CD4-positive, alpha-beta T cell treated with Interleukin-21 for 1 hour (primary cell): ENCODE results near the gene ROPN1L.
"Not testable (repeated sequence)": the region's sequence is repeated elsewhere in the genome, so short reads cannot be mapped to it uniquely, and the experiment has no call there.

Experiments used
- DNase-seq: peaks from one replicate; pipeline ENCODE4 v3.0.0-alpha.2; 2020

Gene ROPN1L

DNA sequence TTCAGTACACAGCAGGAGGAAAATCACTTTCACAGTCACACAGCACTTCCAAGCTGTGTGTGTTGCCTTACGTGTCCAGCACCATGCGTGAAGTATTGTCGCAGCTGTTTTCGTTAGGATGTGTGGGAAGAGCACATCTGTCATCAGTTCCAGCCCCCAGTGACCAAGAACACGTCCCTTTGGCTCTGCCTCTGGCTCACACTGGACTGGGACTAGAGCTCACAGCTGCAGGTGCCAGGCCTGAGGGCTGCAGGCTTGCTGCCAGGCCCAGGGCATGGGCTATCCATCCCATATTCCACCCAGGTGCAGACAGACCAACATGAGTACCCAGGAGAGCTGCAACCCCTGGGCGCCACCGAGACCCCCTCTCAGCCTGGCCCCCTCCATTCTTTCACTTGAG is 61.6 kb downstream of the ROPN1L start:
- DNase-seq: no peak

DNA sequence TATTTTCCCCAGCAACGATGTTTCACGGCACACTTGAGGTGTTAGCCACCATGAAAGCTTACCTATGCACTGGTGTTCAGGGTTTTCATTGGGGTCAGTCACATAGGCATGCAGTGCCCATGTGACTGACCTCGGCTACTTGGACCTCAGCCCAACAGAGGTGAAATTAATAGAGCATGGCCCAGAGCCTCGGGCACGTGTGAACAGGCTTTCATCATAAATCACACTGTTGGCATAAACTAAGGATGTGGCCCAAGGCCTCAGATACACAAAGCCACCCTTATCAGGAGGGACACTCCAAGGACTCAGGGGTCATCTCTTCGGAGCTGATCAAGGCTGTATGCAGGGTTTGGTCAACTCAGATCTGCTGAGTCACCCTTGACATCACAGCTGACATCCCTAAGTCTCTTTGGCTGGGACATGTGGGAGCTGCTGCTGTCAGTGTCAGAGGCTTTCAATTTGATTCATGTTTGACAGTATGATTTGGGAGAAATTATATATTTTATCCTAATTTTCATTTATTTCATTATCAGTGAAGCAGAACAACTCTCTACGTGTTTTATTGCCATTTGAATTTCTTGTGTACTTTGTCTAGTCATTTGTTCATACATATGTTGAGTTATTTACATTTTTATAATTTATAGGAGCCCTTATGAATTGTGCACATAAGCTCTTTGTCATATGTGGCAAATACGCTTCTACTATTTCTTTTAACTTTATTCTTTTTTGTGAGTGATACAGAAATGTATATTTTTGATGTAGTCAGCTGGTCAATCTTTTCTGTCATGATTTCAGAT is 62.5 kb downstream of the ROPN1L start:
- no peak for DNase-seq

DNA sequence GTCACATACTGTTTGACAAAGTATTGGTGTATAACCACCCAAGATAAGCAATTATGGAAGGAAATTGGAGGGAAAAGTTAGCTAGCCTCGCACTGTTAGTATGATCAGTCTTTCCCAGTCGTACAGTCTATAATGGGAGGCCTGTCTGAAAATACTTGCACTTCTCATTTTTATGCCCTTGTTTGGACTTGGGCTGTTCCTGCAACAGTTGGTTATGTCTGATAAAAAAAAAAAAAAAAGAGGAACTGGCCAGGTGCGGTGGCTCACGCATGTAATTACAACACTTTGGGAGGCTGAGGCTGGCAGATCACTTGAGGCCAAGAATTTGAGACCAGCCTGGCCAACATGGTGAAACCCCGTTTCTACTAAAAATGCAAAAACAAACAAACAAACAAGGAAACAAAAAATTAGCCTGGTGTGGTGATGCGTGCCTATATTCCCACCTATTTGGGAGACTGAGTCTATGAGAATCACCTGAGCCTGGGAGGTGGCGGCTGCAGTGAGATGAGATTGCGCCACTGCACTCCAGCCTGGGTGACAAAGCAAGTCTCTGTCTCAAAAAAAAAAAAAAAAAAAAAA is 63.9 kb downstream of the ROPN1L start:
- no peak for DNase-seq

DNA sequence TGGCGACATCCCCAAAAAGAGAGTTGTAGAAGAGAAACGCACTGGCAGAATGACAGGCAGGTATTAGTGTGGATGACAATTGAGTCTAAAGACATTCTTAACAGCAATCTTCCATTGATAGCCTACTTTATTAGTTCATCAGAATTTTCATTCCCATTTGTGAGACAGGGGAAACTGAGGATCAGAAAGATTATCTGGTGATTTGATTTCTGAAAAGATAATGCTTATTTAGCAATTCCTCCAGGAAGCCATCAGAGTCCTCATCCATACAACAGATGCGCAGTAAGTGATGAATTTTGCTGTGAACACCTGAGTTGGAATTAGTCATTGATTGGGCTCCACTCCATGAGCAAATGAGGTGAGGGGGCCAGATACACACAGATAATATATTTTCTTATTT is 64.9 kb downstream of the ROPN1L start:
- DNase-seq: no peak

DNA sequence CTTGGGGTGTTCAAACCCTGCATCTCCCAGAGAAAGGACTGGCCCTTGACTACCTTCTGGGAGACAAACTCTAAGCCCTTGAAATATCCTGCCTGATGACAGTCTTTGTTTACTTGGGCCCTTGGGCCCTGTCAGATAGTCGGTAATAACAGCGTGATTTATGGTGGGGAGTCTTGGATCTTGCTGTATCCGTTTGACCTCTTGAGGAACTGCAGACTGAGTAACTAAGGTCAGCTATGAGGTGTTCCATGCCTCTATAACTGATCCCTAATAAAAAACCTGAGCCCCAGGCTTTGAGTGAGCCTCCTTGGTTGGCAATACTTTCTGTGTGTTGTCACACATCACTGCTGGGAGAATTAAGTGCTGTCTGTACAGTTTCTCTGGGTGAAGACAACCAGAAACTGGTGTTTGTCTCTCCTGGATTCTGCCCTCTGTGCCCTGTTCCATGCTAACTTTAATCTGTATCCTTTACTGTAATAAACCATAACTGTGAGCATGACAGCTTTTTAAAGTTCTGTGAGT is 66.0 kb downstream of the ROPN1L start:
- DNase-seq: no peak

DNA sequence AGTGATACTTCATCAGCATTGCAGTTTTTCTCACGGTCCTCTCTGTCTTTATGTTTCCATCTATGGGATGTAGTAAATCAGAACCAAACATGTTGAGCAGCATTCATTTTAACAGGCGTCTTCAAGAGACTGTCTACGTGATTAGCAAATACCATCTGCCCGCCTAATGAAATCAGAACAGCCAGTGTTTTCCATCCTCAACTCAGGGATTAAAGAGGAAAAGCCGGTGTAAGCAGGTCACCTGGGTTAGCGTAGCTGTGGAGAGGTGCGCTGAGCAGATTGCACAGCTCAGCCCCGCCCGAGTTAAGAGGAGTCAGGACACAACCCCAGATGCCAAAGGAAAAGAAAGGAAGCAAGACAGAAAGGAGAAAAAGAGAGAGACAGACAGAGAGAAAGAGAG is 67.9 kb downstream of the ROPN1L start:
- DNase-seq: no peak

DNA sequence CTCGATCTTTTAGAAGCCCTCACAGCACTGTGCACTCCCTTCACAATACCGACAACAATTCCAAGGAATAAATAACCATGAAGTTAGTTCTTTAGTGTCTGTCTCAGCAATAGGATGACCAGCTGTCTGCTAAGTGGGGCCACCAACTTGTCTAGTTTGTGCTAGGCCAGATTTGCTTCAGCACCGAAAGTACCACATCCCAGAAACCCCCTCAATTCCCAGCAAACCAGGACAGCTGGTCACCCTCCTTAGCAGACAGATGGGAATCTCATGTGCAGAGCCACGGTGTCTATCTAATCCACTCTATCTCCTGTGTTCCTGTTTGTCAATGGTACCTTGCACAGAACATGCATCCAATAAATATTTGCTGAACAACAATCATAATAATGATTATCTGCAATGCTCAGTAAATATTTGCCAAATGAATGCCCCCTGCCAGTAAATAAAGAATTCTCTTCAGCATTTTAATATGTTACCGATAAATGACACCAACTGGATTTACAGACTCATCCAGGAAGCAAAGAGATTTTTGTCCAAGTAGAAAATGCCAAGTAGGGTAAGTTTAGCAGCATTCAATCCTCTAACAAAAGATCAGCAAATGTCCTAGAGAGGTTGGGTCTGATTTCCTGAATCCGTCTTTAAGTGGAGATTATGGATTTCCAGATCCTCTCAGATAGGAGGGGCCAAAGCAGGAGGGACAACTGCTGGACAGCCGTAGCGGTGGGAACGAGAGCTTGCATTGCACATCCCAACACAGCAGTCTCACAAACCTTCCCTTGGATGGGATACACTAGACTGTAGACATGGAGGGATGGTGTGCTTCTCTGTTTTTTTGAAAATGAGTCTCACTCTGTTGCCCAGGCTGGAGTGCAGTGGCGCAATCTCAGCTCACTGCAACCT is 70.3 kb downstream of the ROPN1L start:
- no peak for DNase-seq

DNA sequence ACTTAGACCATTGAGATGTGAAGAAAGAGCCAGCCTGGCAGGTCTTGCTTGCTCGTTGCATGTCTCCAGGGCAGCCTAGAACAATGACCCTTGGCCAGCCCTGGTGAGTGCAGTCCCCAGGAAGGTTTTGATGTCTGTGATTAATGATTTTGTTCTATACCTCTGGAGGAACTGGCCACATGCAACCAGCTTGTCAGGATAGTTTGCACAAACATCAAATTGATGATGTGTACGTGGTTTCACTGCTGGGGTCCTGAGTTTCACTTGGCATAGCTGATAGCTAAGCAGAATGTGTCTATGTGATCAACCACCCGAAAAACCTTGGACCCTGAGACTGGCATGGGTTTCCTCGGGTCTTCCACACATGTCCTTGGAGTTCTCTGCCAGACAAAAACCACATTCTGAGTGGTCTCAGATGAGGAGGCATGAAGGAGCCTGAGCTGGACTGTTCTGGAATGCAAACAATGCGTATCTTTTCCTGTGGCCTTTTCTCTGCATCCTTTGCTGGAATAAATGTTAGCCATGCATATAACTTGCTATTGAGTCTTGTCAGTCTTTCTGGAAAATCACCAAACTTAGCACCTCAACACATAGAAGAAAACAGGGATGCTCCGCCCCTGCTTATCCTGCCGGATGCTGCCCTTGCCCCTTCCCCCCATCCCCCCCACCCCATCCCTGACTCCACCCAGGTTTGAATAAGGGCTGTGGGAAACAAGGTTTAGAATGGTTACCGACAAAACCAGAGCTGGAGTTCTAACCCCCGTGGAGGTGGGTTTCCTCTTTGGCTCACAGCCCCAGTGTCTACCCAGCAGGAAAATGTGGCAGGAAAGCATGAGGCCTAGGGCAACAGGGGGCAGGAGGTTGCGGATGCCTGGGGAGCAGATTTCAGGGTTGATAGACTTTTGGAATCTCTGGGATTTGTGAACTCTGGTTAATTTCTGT is 72.1 kb downstream of the ROPN1L start:
- no peak for DNase-seq

DNA sequence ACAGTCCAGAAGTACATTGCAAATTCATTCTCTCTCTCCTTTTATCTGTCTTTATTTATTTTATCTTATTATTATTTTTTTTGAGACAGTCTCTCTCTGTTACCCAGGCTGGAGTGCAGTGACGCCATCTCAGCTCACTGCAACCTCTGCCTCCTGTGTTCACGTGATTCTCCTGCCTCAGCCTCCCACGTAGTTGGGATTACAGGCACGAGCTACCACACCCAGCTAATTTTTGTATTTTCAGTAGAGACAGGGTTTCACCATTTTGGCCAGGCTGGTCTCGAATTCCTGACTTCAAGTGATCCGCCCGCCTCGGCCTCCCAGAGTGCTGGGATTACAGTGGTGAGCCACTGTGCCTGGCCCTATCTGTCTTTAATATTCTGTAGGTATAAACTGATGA is 72.9 kb downstream of the ROPN1L start:
- not testable (repeated sequence) for DNase-seq
